GM12873 (cell line): ENCODE results near the gene VCX3B.
"Not testable (repeated sequence)": the region's sequence is repeated elsewhere in the genome, so short reads cannot be mapped to it uniquely, and the experiment has no call there.

ENCODE experiments used
- CTCF ChIP-seq: IDR thresholded peaks from 2 replicates; pipeline ENCODE4 v1.5.1; 2012; ENCODE audit warnings: low read depth, mild to moderate bottlenecking, moderate library complexity, low read length, control low read depth; ENCODE audit not compliant: insufficient read depth; ENCODE audit errors: missing control alignments

VCX3B gene

GRCh38 chrX:8464530-8464929 lies at the start of gene VCX3B:
Gene VCX3B (plus strand): TSS chrX:8464830. CDS start chrX:8465451, 621 bp downstream.
- not testable (repeated sequence) for TF ChIP-seq CTCF

- no peak for TF ChIP-seq CTCF
These were observed 46.3 kb upstream of the VCX3B start for GRCh38 chrX:8418301-8418700.

- TF ChIP-seq CTCF = no peak
These were observed 39.7 kb upstream of the VCX3B start for GRCh38 chrX:8424912-8425311.

GRCh38 chrX:8429692-8430249 lies 34.9 kb upstream of the VCX3B start:
- no peak for TF ChIP-seq CTCF

GRCh38 chrX:8430444-8430843 lies 34.2 kb upstream of the VCX3B start:
- TF ChIP-seq CTCF = no peak

GRCh38 chrX:8432396-8432795 lies 32.2 kb upstream of the VCX3B start:
- no peak for TF ChIP-seq CTCF

GRCh38 chrX:8433109-8434062 lies 31.2 kb upstream of the VCX3B start:
- TF ChIP-seq CTCF = no peak
